ENCODE results near the gene EHMT1. TPM values are rescaled to one million over a fixed set of nuclear protein-coding genes. Genes with fewer than 3 reads are reported as not detected.

Gene EHMT1
- total RNA-seq, 2 experiments from 2014 or later: 112 to 115 TPM

DNA sequence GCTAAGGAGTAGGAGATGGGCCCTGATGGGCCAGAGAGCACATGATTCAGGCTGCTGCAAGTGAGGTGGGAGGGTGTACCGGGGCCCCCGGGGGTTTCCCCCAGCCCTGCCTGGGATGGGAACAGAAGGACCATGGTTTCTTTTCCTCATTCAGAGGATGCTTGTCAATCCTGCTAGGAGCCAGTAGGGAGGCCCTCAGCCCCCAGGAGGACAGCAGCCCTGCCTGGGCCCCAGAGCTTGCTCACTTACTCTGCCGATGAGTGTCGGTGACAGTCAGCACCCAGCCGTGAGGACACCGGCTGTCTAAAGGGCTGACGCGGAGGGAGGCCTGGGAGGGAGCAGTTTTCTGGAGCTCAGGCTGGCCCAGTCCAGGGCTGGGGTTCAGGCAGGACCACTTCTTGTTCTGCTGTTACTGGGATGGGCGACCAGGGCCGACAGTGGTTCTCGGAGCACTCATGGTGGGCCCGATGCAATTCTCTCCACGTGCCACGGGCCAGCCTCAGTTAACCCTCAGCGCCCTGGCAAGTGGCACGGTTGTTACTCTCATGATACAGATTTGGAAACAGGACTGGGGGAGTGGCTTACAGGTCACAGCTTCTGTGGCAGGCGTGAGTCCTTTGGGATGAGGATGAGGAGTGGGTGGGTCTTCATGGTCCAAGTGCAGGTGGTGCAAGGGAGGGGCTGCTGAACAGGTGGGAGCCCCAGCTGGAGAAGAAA lies 11.5 kb upstream of the EHMT1 start:
- DNase-seq (no peak), ATAC-seq (no peak)
- peak overlapping the region; percentile 81 for H3K4me3 Mint-ChIP-seq
- POLR2A ChIA-PET: interaction anchor here (1.0 kb wide), 1 partner anchor 11 kb away, joined by 3 read pairs; the partner anchor contains the start of gene EHMT1
- CTCF ChIA-PET: no interaction called here
- H3K27ac Mint-ChIP-seq: peak overlapping the region; percentile 71
- no peaks in the 10 kb centered on the region for H3K27me3 Mint-ChIP-seq (ENCODE audit: low read depth)
- peaks cover 39% of the 10 kb centered on the region for H3K4me1 Mint-ChIP-seq (ENCODE audit: low read depth)
- no peaks in the 10 kb centered on the region for H3K9me3 Mint-ChIP-seq (ENCODE audit: insufficient read depth)
- H3K36me3 Mint-ChIP-seq (ENCODE audit: low read depth): peaks cover 1% of the 10 kb centered on the region

DNA sequence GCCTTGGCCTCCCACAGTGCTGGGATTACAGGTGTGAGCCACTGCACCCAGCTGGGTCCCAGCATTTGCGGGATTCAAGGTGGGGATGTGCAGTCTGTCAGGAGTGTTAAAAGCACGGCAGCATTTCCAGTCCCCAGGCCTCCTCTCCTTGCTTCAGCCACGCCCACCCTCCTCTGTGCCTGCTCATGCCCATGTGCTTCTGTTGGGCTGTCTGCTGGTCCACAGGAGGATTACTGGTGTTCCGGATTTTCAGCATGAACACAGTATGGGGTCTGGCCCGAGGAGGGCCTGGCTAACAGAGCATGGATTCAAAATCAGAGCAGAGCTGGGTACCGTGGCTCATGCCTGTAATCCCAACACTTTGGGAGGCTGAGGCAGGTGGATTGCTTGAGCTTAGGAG lies 7.9 kb upstream of the EHMT1 start:
- no peaks in the 10 kb centered on the region for H3K27me3 Mint-ChIP-seq (ENCODE audit: low read depth)
- ChIA-PET CTCF (no interaction called here), POLR2A (no interaction called here)
- H3K36me3 Mint-ChIP-seq (ENCODE audit: low read depth): peaks cover 9% of the 10 kb centered on the region
- no peak overlapping the region for H3K4me3 Mint-ChIP-seq
- ATAC-seq: no peak
- DNase-seq: no peak
- no peaks in the 10 kb centered on the region for H3K9me3 Mint-ChIP-seq (ENCODE audit: insufficient read depth)
- peaks cover 28% of the 10 kb centered on the region for H3K4me1 Mint-ChIP-seq (ENCODE audit: low read depth)
- H3K27ac Mint-ChIP-seq: no peak overlapping the region

- H3K27ac Mint-ChIP-seq: peak overlapping the region; percentile 77
- CTCF ChIA-PET: interaction anchor here (0.6 kb wide), 1 partner anchor 19 kb away, joined by 3 read pairs; no protein-coding TSS in a partner anchor
- ATAC-seq: peak; percentile 20
- no peaks in the 10 kb centered on the region for H3K9me3 Mint-ChIP-seq (ENCODE audit: insufficient read depth)
- no peaks in the 10 kb centered on the region for H3K27me3 Mint-ChIP-seq (ENCODE audit: low read depth)
- H3K4me1 Mint-ChIP-seq (ENCODE audit: low read depth): peaks cover 25% of the 10 kb centered on the region
- H3K4me3 Mint-ChIP-seq: no peak overlapping the region
- POLR2A ChIA-PET: no interaction called here
- DNase-seq: no peak
- H3K36me3 Mint-ChIP-seq (ENCODE audit: low read depth): peaks cover 8% of the 10 kb centered on the region
Observed at GRCh38 chr9:137611623-137612609, 6.9 kb upstream of the EHMT1 start.

DNA sequence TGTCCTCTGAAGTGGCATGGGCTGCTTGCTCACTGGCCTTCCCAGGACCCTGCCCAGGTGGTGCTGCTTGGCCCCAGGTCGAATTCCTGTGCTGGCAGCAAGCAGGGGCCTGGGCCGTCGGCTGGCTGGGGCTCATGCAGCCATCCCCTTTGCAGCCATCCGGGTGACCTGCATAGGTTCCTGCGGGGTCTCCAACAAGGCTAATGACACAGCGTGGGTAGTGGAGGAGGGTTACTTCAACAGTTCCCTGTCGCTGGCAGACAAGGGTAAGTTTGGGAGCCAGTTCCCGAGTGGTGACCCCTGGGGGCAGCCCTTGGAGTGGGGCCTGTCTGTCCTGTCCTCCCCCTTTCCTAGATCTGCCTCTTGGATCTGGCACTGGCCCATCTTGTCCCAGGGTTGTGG lies 6.1 kb upstream of the EHMT1 start:
- no peaks in the 10 kb centered on the region for H3K27me3 Mint-ChIP-seq (ENCODE audit: low read depth)
- ATAC-seq (no peak), DNase-seq (no peak)
- H3K27ac Mint-ChIP-seq: no peak overlapping the region
- peaks cover 13% of the 10 kb centered on the region for H3K36me3 Mint-ChIP-seq (ENCODE audit: low read depth)
- H3K9me3 Mint-ChIP-seq (ENCODE audit: insufficient read depth): no peaks in the 10 kb centered on the region
- ChIA-PET CTCF (no interaction called here), POLR2A (no interaction called here)
- H3K4me1 Mint-ChIP-seq (ENCODE audit: low read depth): peaks cover 25% of the 10 kb centered on the region
- no peak overlapping the region for H3K4me3 Mint-ChIP-seq

DNA sequence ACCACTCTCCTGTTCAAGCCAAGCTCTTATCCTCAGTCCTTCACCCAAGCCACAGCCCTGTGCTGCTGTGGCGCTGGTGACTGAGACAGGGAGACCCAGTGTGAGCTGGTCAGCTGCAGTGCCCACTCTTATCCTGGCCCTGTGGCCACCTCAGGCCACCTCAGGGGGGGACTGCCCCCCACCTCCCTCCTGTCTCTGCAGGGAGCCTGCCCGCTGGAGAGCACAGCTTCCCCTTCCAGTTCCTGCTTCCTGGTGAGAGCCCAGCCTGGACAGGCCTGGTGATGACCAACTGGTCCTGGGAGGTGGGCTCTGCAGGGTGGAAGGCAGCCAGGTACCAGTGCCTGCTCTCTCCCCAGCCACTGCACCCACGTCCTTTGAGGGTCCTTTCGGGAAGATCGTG lies 5.5 kb upstream of the EHMT1 start:
- H3K4me1 Mint-ChIP-seq (ENCODE audit: low read depth): peaks cover 29% of the 10 kb centered on the region
- H3K9me3 Mint-ChIP-seq (ENCODE audit: insufficient read depth): no peaks in the 10 kb centered on the region
- no peak overlapping the region for H3K27ac Mint-ChIP-seq
- ChIA-PET CTCF (no interaction called here), POLR2A (no interaction called here)
- no peak overlapping the region for H3K4me3 Mint-ChIP-seq
- H3K36me3 Mint-ChIP-seq (ENCODE audit: low read depth): peaks cover 15% of the 10 kb centered on the region
- ATAC-seq (no peak), DNase-seq (no peak)
- H3K27me3 Mint-ChIP-seq (ENCODE audit: low read depth): no peaks in the 10 kb centered on the region

- ChIA-PET CTCF (no interaction called here), POLR2A (no interaction called here)
- no peak for ATAC-seq
Observed at GRCh38 chr9:137613738-137614523, 4.9 kb upstream of the EHMT1 start.

GRCh38 chr9:137614631-137615386 lies 4.0 kb upstream of the EHMT1 start:
- Mint-ChIP-seq H3K4me1 (ENCODE audit: low read depth) (peaks cover 32% of the 10 kb centered on the region), H3K27ac (peak overlapping the region; percentile 43), H3K36me3 (ENCODE audit: low read depth) (peaks cover 19% of the 10 kb centered on the region), H3K27me3 (ENCODE audit: low read depth) (no peaks in the 10 kb centered on the region), H3K9me3 (ENCODE audit: insufficient read depth) (no peaks in the 10 kb centered on the region), H3K4me3 (no peak overlapping the region)
- POLR2A ChIA-PET: no interaction called here
- no peak for DNase-seq
- ATAC-seq: no peak
- CTCF ChIA-PET: no interaction called here

More at GRCh38 chr9:137613738-137614523, 4.9 kb upstream of the EHMT1 start:
- no peak for DNase-seq
- no peaks in the 10 kb centered on the region for H3K9me3 Mint-ChIP-seq (ENCODE audit: insufficient read depth)
- no peak overlapping the region for H3K4me3 Mint-ChIP-seq
- no peak overlapping the region for H3K27ac Mint-ChIP-seq
- H3K4me1 Mint-ChIP-seq (ENCODE audit: low read depth): peaks cover 29% of the 10 kb centered on the region
- no peaks in the 10 kb centered on the region for H3K27me3 Mint-ChIP-seq (ENCODE audit: low read depth)
- H3K36me3 Mint-ChIP-seq (ENCODE audit: low read depth): peaks cover 15% of the 10 kb centered on the region

- H3K27me3 Mint-ChIP-seq (ENCODE audit: low read depth): no peaks in the 10 kb centered on the region
- H3K4me3 Mint-ChIP-seq: no peak overlapping the region
- DNase-seq (no peak), ATAC-seq (no peak)
- POLR2A ChIA-PET: no interaction called here
- H3K36me3 Mint-ChIP-seq (ENCODE audit: low read depth): peaks cover 23% of the 10 kb centered on the region
- no peak overlapping the region for H3K27ac Mint-ChIP-seq
- CTCF ChIA-PET: no interaction called here
- H3K4me1 Mint-ChIP-seq (ENCODE audit: low read depth): peaks cover 35% of the 10 kb centered on the region
- H3K9me3 Mint-ChIP-seq (ENCODE audit: insufficient read depth): no peaks in the 10 kb centered on the region
Observed at GRCh38 chr9:137615387-137615871, 3.4 kb upstream of the EHMT1 start.

DNA sequence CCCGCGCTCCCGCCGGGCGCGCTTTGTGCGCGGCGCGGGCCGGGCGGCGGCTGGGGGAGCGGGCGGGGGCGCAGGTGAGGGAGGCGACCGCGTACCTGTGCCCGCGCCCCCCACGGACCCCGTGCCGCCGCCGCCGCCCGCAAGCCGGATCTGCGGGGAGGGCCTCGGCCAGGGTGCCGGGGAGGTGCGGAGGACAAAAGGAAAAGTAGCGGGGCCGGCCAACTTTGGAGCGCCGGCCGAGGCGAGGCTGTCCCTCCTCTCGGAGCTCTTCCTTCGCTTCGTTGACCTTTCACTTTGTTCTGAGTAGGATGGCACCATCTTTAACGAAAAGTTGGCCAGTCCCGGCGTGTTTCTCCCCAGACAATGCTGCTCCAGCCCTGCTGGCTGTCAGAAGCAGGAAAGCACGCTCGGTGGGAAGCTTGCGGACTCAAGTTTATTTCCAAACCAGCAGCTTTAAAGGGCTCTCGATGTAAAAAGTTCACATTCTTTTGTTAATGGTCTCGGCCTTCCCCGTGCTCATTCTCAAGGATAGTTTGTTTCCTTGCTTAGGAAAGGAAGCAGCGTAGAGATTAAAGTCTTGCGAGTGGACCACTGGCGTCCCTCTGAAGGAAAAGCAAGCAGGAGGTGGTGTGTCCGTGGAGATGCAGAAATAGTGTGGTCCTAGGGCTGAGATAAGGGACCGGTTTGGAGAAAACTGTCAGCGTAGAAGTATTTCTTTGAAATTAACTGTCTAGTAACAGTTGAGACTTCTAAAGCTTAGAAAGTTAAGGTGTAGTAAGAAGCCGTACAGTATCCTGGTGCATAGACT lies 639 bp downstream of the EHMT1 start:
- ATAC-seq (peak; percentile 6), DNase-seq (peak; percentile 49)
- Mint-ChIP-seq H3K9me3 (ENCODE audit: insufficient read depth) (no peaks in the 10 kb centered on the region), H3K4me1 (ENCODE audit: low read depth) (peaks cover 47% of the 10 kb centered on the region), H3K36me3 (ENCODE audit: low read depth) (peaks cover 33% of the 10 kb centered on the region), H3K27ac (peak overlapping the region; percentile 80), H3K4me3 (peak overlapping the region; percentile 86), H3K27me3 (ENCODE audit: low read depth) (no peaks in the 10 kb centered on the region)
- ChIA-PET POLR2A (interaction anchor here (0.7 to 2.1 kb wide), 10 partner anchors 9 to 717 kb away, joined by 3 to 10 read pairs (median 3); partner anchors contain the start of genes ARRDC1, SAPCD2 and TUBB4B), CTCF (interaction anchor here (0.8 to 1.6 kb wide), 6 partner anchors 9 to 54 kb away, joined by 3 to 14 read pairs (median 3); partner anchors contain the start of genes ARRDC1 and DPH7)

DNA sequence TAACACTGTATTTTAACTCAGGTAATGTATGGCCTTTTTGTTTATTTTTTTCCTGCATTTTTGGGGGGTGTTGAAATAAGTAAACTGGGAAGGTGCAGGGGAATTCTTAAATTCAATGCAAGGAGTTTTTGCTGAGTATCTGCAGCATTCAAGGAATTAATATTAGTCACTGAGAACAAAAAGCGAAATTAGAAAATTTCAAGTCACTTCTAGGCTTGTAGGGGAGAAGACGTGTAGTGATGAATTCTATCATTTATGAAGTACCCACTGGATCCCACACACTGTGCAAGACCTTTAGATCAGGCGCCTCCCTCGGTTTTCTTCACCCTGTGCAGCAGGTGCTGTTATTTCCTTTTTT lies 1.2 kb downstream of the EHMT1 start:
- Mint-ChIP-seq H3K36me3 (ENCODE audit: low read depth) (peaks cover 31% of the 10 kb centered on the region), H3K27ac (peak overlapping the region; percentile 80), H3K4me1 (ENCODE audit: low read depth) (peaks cover 49% of the 10 kb centered on the region), H3K27me3 (ENCODE audit: low read depth) (no peaks in the 10 kb centered on the region), H3K9me3 (ENCODE audit: insufficient read depth) (no peaks in the 10 kb centered on the region), H3K4me3 (peak overlapping the region; percentile 86)
- ChIA-PET CTCF (interaction anchor here (1.2 kb wide), 1 partner anchor 30 kb away, joined by 3 read pairs; no protein-coding TSS in a partner anchor), POLR2A (interaction anchor here (0.9 to 2.1 kb wide), 4 partner anchors 8 to 550 kb away, joined by 3 to 10 read pairs (median 4); partner anchors contain the start of gene SAPCD2)
- ATAC-seq (no peak), DNase-seq (no peak)
